Endothelial cell of umbilical vein (primary cell): ENCODE results near the gene MRPL32.

Experiments
- EZH2 ChIP-seq: IDR thresholded peaks from 2 replicates; pipeline ENCODE4 v1.6.1; 2012; ENCODE audit warnings: borderline replicate concordance, low read depth, mild to moderate bottlenecking, moderate library complexity, low read length, inconsistent platforms; ENCODE audit not compliant: severe bottlenecking
- FOS ChIP-seq: IDR thresholded peaks from 2 replicates; pipeline ENCODE4 v1.6.1; 2011; ENCODE audit warnings: mild to moderate bottlenecking, low read length, moderate library complexity, borderline replicate concordance; ENCODE audit not compliant: insufficient read depth
- MYC ChIP-seq: IDR thresholded peaks from one replicate; pipeline ENCODE4 v1.6.1; 2011; ENCODE audit warnings: mild to moderate bottlenecking, low read depth, low read length
- POLR2A ChIP-seq: IDR thresholded peaks from 2 replicates; pipeline ENCODE4 v1.6.1; 2012; ENCODE audit warnings: low read depth, mild to moderate bottlenecking, control low read depth, low read length
- POLR2AphosphoS5 ChIP-seq: IDR thresholded peaks from 2 replicates; pipeline ENCODE4 v1.6.1; 2012; ENCODE audit warnings: low read depth, mild to moderate bottlenecking, control low read depth, low read length, moderate library complexity; ENCODE audit not compliant: insufficient read depth
- TF ChIP-seq, protein P1 (sequence below), 2 donors: IDR thresholded peaks; 1 replicate in 1 of 2; 2 replicates in 1 of 2; pipeline ENCODE4 v1.5.1; 2011; ENCODE audit warnings: low read length in 2 of 2, mild to moderate bottlenecking in 2 of 2, moderate library complexity in 2 of 2, control low read depth in 1 of 2, inconsistent platforms in 1 of 2, low read depth in 1 of 2; ENCODE audit not compliant: insufficient read depth in 1 of 2; ENCODE audit errors: extremely low read depth in 1 of 2
- TF ChIP-seq, protein P2 (sequence below): IDR thresholded peaks from 2 replicates; pipeline ENCODE4 v1.6.1; 2011; ENCODE audit not compliant: insufficient read depth, insufficient read length

DNA sequence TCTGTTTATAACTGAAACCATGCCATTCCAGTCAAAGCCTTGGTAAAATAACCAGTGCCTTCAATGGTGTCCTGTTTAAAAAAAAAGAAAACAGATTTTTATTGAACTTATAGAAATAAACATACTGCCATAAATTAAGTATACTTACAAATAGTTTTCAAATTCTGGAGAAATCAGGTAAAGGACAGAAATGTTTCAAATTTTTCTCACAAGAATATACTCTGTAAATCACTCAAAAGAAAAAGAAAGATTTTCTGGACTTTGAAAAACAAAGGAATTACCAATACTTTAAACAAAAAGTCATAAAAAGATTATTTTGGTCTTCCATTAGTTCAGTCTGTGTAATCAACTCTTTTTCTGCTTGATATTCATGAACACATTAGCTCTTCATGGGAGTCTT, 23.9 kb downstream of the MRPL32 start:
- TF ChIP-seq POLR2AphosphoS5 (no peak), POLR2A (no peak), FOS (no peak), MYC (no peak), EZH2 (no peak)
- TF ChIP-seq, protein P1, sequence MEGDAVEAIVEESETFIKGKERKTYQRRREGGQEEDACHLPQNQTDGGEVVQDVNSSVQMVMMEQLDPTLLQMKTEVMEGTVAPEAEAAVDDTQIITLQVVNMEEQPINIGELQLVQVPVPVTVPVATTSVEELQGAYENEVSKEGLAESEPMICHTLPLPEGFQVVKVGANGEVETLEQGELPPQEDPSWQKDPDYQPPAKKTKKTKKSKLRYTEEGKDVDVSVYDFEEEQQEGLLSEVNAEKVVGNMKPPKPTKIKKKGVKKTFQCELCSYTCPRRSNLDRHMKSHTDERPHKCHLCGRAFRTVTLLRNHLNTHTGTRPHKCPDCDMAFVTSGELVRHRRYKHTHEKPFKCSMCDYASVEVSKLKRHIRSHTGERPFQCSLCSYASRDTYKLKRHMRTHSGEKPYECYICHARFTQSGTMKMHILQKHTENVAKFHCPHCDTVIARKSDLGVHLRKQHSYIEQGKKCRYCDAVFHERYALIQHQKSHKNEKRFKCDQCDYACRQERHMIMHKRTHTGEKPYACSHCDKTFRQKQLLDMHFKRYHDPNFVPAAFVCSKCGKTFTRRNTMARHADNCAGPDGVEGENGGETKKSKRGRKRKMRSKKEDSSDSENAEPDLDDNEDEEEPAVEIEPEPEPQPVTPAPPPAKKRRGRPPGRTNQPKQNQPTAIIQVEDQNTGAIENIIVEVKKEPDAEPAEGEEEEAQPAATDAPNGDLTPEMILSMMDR (IDR thresholded peaks at IDR 0.05; ENCODE audit: extremely low read depth in 1 of 2, insufficient read depth in 1 of 2, low read depth in 1 of 2, low read length in 2 of 2), result no peak
- TF ChIP-seq, protein P2, sequence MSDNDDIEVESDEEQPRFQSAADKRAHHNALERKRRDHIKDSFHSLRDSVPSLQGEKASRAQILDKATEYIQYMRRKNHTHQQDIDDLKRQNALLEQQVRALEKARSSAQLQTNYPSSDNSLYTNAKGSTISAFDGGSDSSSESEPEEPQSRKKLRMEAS, result no peak
